Lung (tissue), 12 donors: Measurements from ENCODE around the gene GATA2. TPM values are rescaled to one million over a fixed set of nuclear protein-coding genes. Genes with fewer than 3 reads are reported as not detected.
A peak's percentile ranks its signal among the peaks of the same experiment; 100 is the strongest.

ENCODE experiments used
- ATAC-seq: fragments of 200-7000 bp; cut with Tn5 transposase; one replicate; pipeline ENCODE4 v1.9.1; 2020; ENCODE audit warnings: moderate number of reproducible peaks; ENCODE audit not compliant: insufficient read depth, low FRiP score
- DNase-seq, 3 donors: peaks; one replicate each; pipeline ENCODE4 v3.0.0-alpha.2; 2013 to 2017
- H3K27ac ChIP-seq, 2 donors: one replicate each; pipeline ENCODE4 v1.5.1; 2013; ENCODE audit warnings: mild to moderate bottlenecking in 2 of 2, moderate library complexity in 2 of 2, control low read depth in 1 of 2, inconsistent platforms in 1 of 2, low read depth in 1 of 2, low read length in 1 of 2
- H3K27me3 ChIP-seq, 3 donors: one replicate each; pipeline ENCODE4 v1.5.1; 2013; ENCODE audit warnings: low read length in 2 of 3; ENCODE audit not compliant: control insufficient read depth in 3 of 3, insufficient read depth in 3 of 3
- H3K36me3 ChIP-seq, 4 donors: one replicate each; pipeline ENCODE4 v1.5.1; 2013; ENCODE audit warnings: low read length in 4 of 4, mild to moderate bottlenecking in 1 of 4, moderate library complexity in 1 of 4; ENCODE audit not compliant: control insufficient read depth in 4 of 4, insufficient read depth in 4 of 4
- H3K4me1 ChIP-seq, 5 donors: one replicate each; pipeline ENCODE4 v1.5.1; 2013; ENCODE audit warnings: low read length in 5 of 5, mild to moderate bottlenecking in 2 of 5, moderate library complexity in 1 of 5; ENCODE audit not compliant: control insufficient read depth in 5 of 5, insufficient read depth in 5 of 5
- H3K4me3 ChIP-seq: one replicate; pipeline ENCODE4 v1.5.1; 2013; ENCODE audit warnings: mild to moderate bottlenecking, control low read depth, moderate library complexity
- H3K9ac ChIP-seq, 2 donors: one replicate each; pipeline ENCODE4 v1.5.1; 2013; ENCODE audit warnings: low read length in 2 of 2, control low read depth in 1 of 2; ENCODE audit not compliant: insufficient read depth in 1 of 2
- H3K9me3 ChIP-seq, 4 donors: one replicate each; pipeline ENCODE4 v1.5.1; 2013; ENCODE audit warnings: low read length in 3 of 4, mild to moderate bottlenecking in 1 of 4, moderate library complexity in 1 of 4; ENCODE audit not compliant: control insufficient read depth in 4 of 4, insufficient read depth in 3 of 4
- WGBS, 2 donors: extraction: QIAGEN DNeasy Blood & Tissue Kit; methylation state at CpG; one replicate each; pipeline ENCODE4 v1.1.7; 2013; 5-methylcytosine and 5-hydroxymethylcytosine counted together
- polyA plus RNA-seq, 2 donors: library from polyadenylated mRNA; stranded (reverse); fragments of 200-250 nt; gene quantifications; one replicate each; pipeline ENCODE4 v1.2.1, GENCODE V29; 2013
- total RNA-seq, 2 donors: library from RNA; depleted of rRNA in 1 of 2; stranded (reverse); fragments of >200 nt in 1 of 2; gene quantifications; one replicate each; pipeline ENCODE4 v1.2.1, GENCODE V29; 2014 to 2021
- TF ChIP-seq, protein P1 (sequence below): IDR thresholded peaks from 2 replicates; pipeline ENCODE4 v1.5.1; 2012; ENCODE audit warnings: mild to moderate bottlenecking; ENCODE audit errors: control extremely low read depth, extremely low read depth
- donor health status: control.
- donor health status: control.
- donor health status: Bipolar disorder and iron deficiency.
- donor health status: healthy.
- donor health status: DM: yes; HTN: yes; CAD: no.

The GATA2 gene
- total and polyA plus RNA-seq, 4 donors: 9.6 to 37.0 (median 28.7) TPM

GRCh38 chr3:128503751-128504532 is 10.9 kb upstream of the GATA2 start:
- ATAC-seq (no peak), DNase-seq (peak in 1 of 3 donors; percentile 6)
- TF ChIP-seq, protein P1, sequence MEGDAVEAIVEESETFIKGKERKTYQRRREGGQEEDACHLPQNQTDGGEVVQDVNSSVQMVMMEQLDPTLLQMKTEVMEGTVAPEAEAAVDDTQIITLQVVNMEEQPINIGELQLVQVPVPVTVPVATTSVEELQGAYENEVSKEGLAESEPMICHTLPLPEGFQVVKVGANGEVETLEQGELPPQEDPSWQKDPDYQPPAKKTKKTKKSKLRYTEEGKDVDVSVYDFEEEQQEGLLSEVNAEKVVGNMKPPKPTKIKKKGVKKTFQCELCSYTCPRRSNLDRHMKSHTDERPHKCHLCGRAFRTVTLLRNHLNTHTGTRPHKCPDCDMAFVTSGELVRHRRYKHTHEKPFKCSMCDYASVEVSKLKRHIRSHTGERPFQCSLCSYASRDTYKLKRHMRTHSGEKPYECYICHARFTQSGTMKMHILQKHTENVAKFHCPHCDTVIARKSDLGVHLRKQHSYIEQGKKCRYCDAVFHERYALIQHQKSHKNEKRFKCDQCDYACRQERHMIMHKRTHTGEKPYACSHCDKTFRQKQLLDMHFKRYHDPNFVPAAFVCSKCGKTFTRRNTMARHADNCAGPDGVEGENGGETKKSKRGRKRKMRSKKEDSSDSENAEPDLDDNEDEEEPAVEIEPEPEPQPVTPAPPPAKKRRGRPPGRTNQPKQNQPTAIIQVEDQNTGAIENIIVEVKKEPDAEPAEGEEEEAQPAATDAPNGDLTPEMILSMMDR: no peak
- 89 to 91% methylated on average over 10 of the region's 10 CpGs for WGBS, 2 donors
- Histone ChIP-seq H3K36me3 (no peaks in the 10 kb centered on the region), H3K27me3 (peaks cover 0 to 25% (median 16%) of the 10 kb centered on the region in 3 donors), H3K4me1 (peaks cover 0 to 1% (median 0%) of the 10 kb centered on the region in 5 donors), H3K9ac (no peak overlapping the region), H3K9me3 (peaks cover 0 to 7% (median 0%) of the 10 kb centered on the region in 4 donors), H3K4me3 (no peak overlapping the region), H3K27ac (no peak overlapping the region)

GRCh38 chr3:128503164-128503651 is 10.2 kb upstream of the GATA2 start:
- ATAC-seq: no peak
- WGBS, 2 donors: 86 to 90% methylated on average over 12 of the region's 12 CpGs
- H3K9ac ChIP-seq: no peak overlapping the region
- no peaks in the 10 kb centered on the region for H3K36me3 ChIP-seq
- no peak overlapping the region for H3K4me3 ChIP-seq
- TF ChIP-seq, protein P1: no peak
- no peak for DNase-seq
- peaks cover 0 to 3% (median 0%) of the 10 kb centered on the region in 5 donors for H3K4me1 ChIP-seq
- H3K27me3 ChIP-seq: peaks cover 0 to 31% (median 24%) of the 10 kb centered on the region in 3 donors
- H3K9me3 ChIP-seq: peaks cover 0 to 7% (median 0%) of the 10 kb centered on the region in 4 donors
- H3K27ac ChIP-seq: no peak overlapping the region

- Histone ChIP-seq H3K27ac (no peak overlapping the region), H3K4me1 (peaks cover 0 to 3% (median 0%) of the 10 kb centered on the region in 5 donors), H3K36me3 (no peaks in the 10 kb centered on the region), H3K9me3 (peaks cover 0 to 7% (median 0%) of the 10 kb centered on the region in 4 donors), H3K4me3 (no peak overlapping the region), H3K9ac (no peak overlapping the region), H3K27me3 (peaks cover 0 to 29% (median 27%) of the 10 kb centered on the region in 3 donors)
- no peak for ATAC-seq
- DNase-seq: no peak
- TF ChIP-seq, protein P1: no peak
- WGBS, 2 donors: 91 to 95% methylated on average over 5 of the region's 5 CpGs
Measured at GRCh38 chr3:128502712-128503111, 9.7 kb upstream of the GATA2 start.
